GM10248 (cell line): ENCODE data around the gene RNF223.
"Not testable (repeated sequence)": the region's sequence is repeated elsewhere in the genome, so short reads cannot be mapped to it uniquely, and the experiment has no call there.

Experiments used
- CTCF ChIA-PET: fragments of 300-600 bp; sonication (Branson Sonifier 250); formaldehyde crosslinking; extraction: SDS; loops from one replicate; lab custom pipeline; 2021; ENCODE audit warnings: antibody characterized with exemption; lab: Yijun Ruan, JAX
- POLR2A ChIA-PET: fragments of 350-650 bp; sonication (Branson Sonifier 250); formaldehyde crosslinking; extraction: SDS; loops from one replicate; lab custom pipeline; 2020; ENCODE audit warnings: antibody characterized with exemption; lab: Yijun Ruan, JAX
- DNase-seq: peaks from one replicate; pipeline ENCODE4 v3.0.0; 2012; ENCODE audit errors: extremely low spot score
- CTCF ChIP-seq: IDR thresholded peaks from 2 replicates; pipeline ENCODE4 v1.5.1; 2012; ENCODE audit warnings: mild to moderate bottlenecking, low read depth; ENCODE audit errors: extremely low read depth, missing control alignments, control extremely low read depth

The RNF223 gene

GRCh38 chr1:1110561-1110971, 36.5 kb upstream of the RNF223 start:
- POLR2A ChIA-PET = no interaction called here
- TF ChIP-seq CTCF = no peak
- DNase-seq = no peak
- CTCF ChIA-PET = interaction anchor here (3.3 kb wide), 1 partner anchor 12 kb away, joined by 12 read pairs; no protein-coding TSS in a partner anchor

GRCh38 chr1:1109743-1110142, 35.6 kb upstream of the RNF223 start:
- TF ChIP-seq CTCF = no peak
- no peak for DNase-seq
- POLR2A ChIA-PET = no interaction called here
- CTCF ChIA-PET = no interaction called here

- ChIA-PET POLR2A (interaction anchor here (0.6 kb wide), 1 partner anchor 1442 kb away, joined by 4 read pairs; no protein-coding TSS in a partner anchor), CTCF (interaction anchor here (1.0 to 1.5 kb wide), 3 partner anchors 16 to 122 kb away, joined by 3 to 4 read pairs (median 4); no protein-coding TSS in a partner anchor)
- DNase-seq = no peak
- no peak for TF ChIP-seq CTCF
Measured at GRCh38 chr1:1106510-1107221, 32.6 kb upstream of the RNF223 start.

- CTCF ChIA-PET = interaction anchor here (1.4 kb wide), 1 partner anchor 12 kb away, joined by 3 read pairs; no protein-coding TSS in a partner anchor
- DNase-seq, POLR2A ChIA-PET: not testable (repeated sequence)
Measured at GRCh38 chr1:1104152-1104551, 30.0 kb upstream of the RNF223 start.

- DNase-seq = no peak
- TF ChIP-seq CTCF = no peak
- CTCF ChIA-PET = interaction anchor here (0.6 to 1.7 kb wide), 4 partner anchors 19 to 117 kb away, joined by 3 to 4 read pairs (median 3); no protein-coding TSS in a partner anchor
- POLR2A ChIA-PET = no interaction called here
Measured at GRCh38 chr1:1101503-1101902, 27.4 kb upstream of the RNF223 start.

GRCh38 chr1:1100296-1100695, 26.2 kb upstream of the RNF223 start:
- ChIA-PET POLR2A (no interaction called here), CTCF (interaction anchor here (1.7 kb wide), 1 partner anchor 18 kb away, joined by 4 read pairs; no protein-coding TSS in a partner anchor)
- TF ChIP-seq CTCF = no peak
- no peak for DNase-seq
